DOHH2 (cell line): ENCODE data around the gene LHX3.
"Not testable (repeated sequence)": the region's sequence is repeated elsewhere in the genome, so short reads cannot be mapped to it uniquely, and the experiment has no call there.

Source experiments
- EZH2phosphoT487 ChIP-seq: fragments of 200-600 bp; sonication (generic); IDR thresholded peaks from 2 replicates; pipeline ENCODE4 v1.6.1; 2017; ENCODE audit warnings: borderline replicate concordance, mild to moderate bottlenecking, antibody characterized with exemption, low read length, moderate library complexity, mixed read lengths
- TF ChIP-seq, protein P1 (sequence below): fragments of 200-600 bp; sonication (generic); IDR thresholded peaks from one replicate; pipeline ENCODE4 v1.5.1; 2014; ENCODE audit warnings: antibody characterized with exemption, mild to moderate bottlenecking, low read depth, low read length; ENCODE audit not compliant: poor library complexity, severe bottlenecking

DNA sequence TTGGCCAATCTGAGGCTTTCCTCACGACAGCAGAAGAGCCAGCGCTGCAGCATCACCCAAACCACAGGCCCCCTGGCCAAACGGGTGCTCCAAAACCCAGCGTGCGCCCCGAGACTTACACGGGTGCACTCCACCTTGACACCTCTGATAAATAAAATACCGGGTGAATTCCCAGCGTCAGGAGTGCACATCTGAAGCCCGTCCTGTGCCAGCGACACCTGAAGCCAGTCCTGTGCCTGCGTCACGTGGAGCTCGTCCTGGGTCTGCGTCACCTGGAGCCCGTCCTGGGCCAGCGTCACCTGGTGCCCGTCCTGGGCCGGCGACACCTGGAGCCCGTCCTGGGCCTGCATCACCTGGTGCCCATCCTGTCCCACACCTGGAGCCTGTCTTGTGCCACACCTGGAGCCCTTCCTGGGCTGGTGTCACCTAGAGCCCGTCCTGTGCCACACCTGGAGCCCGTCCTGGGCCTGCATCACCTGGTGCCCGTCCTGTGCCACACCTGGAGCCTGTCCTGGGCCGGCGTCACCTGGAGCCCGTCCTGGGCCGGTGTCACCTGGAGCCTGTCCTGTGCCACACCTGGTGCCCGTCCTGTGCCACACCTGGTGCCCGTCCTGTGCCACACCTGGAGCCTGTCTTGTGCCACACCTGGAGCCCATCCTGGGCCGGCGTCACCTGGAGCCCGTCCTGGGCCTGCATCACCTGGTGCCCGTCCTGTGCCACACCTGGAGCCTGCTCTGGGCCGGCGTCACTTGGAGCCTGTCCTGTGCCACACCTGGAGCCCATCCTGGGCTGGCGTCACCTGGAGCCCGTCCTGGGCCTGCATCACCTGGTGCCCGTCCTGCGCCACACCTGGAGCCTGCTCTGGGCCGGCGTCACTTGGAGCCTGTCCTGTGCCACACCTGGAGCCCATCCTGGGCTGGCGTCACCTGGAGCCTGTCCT is 31.8 kb upstream of the LHX3 start:
- TF ChIP-seq, protein P1, sequence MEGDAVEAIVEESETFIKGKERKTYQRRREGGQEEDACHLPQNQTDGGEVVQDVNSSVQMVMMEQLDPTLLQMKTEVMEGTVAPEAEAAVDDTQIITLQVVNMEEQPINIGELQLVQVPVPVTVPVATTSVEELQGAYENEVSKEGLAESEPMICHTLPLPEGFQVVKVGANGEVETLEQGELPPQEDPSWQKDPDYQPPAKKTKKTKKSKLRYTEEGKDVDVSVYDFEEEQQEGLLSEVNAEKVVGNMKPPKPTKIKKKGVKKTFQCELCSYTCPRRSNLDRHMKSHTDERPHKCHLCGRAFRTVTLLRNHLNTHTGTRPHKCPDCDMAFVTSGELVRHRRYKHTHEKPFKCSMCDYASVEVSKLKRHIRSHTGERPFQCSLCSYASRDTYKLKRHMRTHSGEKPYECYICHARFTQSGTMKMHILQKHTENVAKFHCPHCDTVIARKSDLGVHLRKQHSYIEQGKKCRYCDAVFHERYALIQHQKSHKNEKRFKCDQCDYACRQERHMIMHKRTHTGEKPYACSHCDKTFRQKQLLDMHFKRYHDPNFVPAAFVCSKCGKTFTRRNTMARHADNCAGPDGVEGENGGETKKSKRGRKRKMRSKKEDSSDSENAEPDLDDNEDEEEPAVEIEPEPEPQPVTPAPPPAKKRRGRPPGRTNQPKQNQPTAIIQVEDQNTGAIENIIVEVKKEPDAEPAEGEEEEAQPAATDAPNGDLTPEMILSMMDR = not testable (repeated sequence)
- not testable (repeated sequence) for TF ChIP-seq EZH2phosphoT487
